Measurements from ENCODE around the gene KIAA1217. TPM values are rescaled to one million over a fixed set of nuclear protein-coding genes. Genes with fewer than 3 reads are reported as not detected.

KIAA1217 gene
- total RNA-seq, 1 donor from 2014 or later, result 2.0 TPM

GRCh38 chr10:24201503-24202180, 7.3 kb upstream of the KIAA1217 start:
- H3K27ac Mint-ChIP-seq, result no peak overlapping the region
- DNase-seq, result no peak
- intact Hi-C loops (cut with micrococcal nuclease), result no loop called here
- H3K9me3 Mint-ChIP-seq, result no peaks in the 10 kb centered on the region
- H3K4me3 Mint-ChIP-seq, result no peak overlapping the region
- H3K36me3 Mint-ChIP-seq (ENCODE audit: low read depth), result no peaks in the 10 kb centered on the region
- peaks cover 9% of the 10 kb centered on the region for H3K4me1 Mint-ChIP-seq
- H3K27me3 Mint-ChIP-seq, result peaks cover 14% of the 10 kb centered on the region

- no peak for DNase-seq
- peaks cover 16% of the 10 kb centered on the region for H3K27me3 Mint-ChIP-seq
- intact Hi-C loops (cut with micrococcal nuclease), result no loop called here
- H3K4me1 Mint-ChIP-seq, result peaks cover 9% of the 10 kb centered on the region
- H3K27ac Mint-ChIP-seq, result no peak overlapping the region
- no peak overlapping the region for H3K4me3 Mint-ChIP-seq
- no peaks in the 10 kb centered on the region for H3K9me3 Mint-ChIP-seq
- H3K36me3 Mint-ChIP-seq (ENCODE audit: low read depth), result no peaks in the 10 kb centered on the region
These were observed 6.8 kb upstream of the KIAA1217 start for GRCh38 chr10:24202181-24202570.

- intact Hi-C loops (cut with micrococcal nuclease), result loop anchor here (5.0 kb wide), 2 partner anchors 311 to 1829 kb away; no protein-coding TSS in a partner anchor
- DNase-seq, result no peak
These were observed 3.1 kb upstream of the KIAA1217 start for GRCh38 chr10:24205821-24206220.

GRCh38 chr10:24206334-24206733, 2.6 kb upstream of the KIAA1217 start:
- Mint-ChIP-seq H3K27ac (no peak overlapping the region), H3K4me1 (peaks cover 32% of the 10 kb centered on the region), H3K36me3 (ENCODE audit: low read depth) (no peaks in the 10 kb centered on the region), H3K9me3 (peaks cover 4% of the 10 kb centered on the region), H3K27me3 (peaks cover 32% of the 10 kb centered on the region), H3K4me3 (no peak overlapping the region)
- intact Hi-C loops (cut with micrococcal nuclease), result loop anchor here (5.0 kb wide), 2 partner anchors 311 to 1829 kb away; no protein-coding TSS in a partner anchor
- no peak for DNase-seq

More at GRCh38 chr10:24205821-24206220, 3.1 kb upstream of the KIAA1217 start:
- H3K27me3 Mint-ChIP-seq, result peaks cover 32% of the 10 kb centered on the region
- H3K27ac Mint-ChIP-seq, result no peak overlapping the region
- peaks cover under 1% of the 10 kb centered on the region for H3K9me3 Mint-ChIP-seq
- H3K4me3 Mint-ChIP-seq, result no peak overlapping the region
- H3K4me1 Mint-ChIP-seq, result peaks cover 32% of the 10 kb centered on the region
- no peaks in the 10 kb centered on the region for H3K36me3 Mint-ChIP-seq (ENCODE audit: low read depth)

- no peak for DNase-seq
- no peak overlapping the region for H3K4me3 Mint-ChIP-seq
- H3K4me1 Mint-ChIP-seq, result peaks cover 32% of the 10 kb centered on the region
- H3K36me3 Mint-ChIP-seq (ENCODE audit: low read depth), result no peaks in the 10 kb centered on the region
- peaks cover 31% of the 10 kb centered on the region for H3K27me3 Mint-ChIP-seq
- H3K9me3 Mint-ChIP-seq, result peaks cover 4% of the 10 kb centered on the region
- intact Hi-C loops (cut with micrococcal nuclease), result loop anchor here (5.0 kb wide), 2 partner anchors 310 to 1830 kb away; no protein-coding TSS in a partner anchor
- H3K27ac Mint-ChIP-seq, result no peak overlapping the region
These were observed 2.0 kb upstream of the KIAA1217 start for GRCh38 chr10:24206926-24207325.

GRCh38 chr10:24207341-24207740, 1.6 kb upstream of the KIAA1217 start:
- no peaks in the 10 kb centered on the region for H3K36me3 Mint-ChIP-seq (ENCODE audit: low read depth)
- peaks cover 4% of the 10 kb centered on the region for H3K9me3 Mint-ChIP-seq
- H3K4me3 Mint-ChIP-seq, result no peak overlapping the region
- H3K4me1 Mint-ChIP-seq, result peaks cover 32% of the 10 kb centered on the region
- intact Hi-C loops (cut with micrococcal nuclease), result loop anchor here (5.0 kb wide), 2 partner anchors 310 to 1830 kb away; no protein-coding TSS in a partner anchor
- peaks cover 32% of the 10 kb centered on the region for H3K27me3 Mint-ChIP-seq
- H3K27ac Mint-ChIP-seq, result no peak overlapping the region
- no peak for DNase-seq

GRCh38 chr10:24207781-24208611, 942 bp upstream of the KIAA1217 start:
- no peak for DNase-seq
- Mint-ChIP-seq H3K27me3 (peaks cover 31% of the 10 kb centered on the region), H3K9me3 (peaks cover 4% of the 10 kb centered on the region), H3K36me3 (ENCODE audit: low read depth) (no peaks in the 10 kb centered on the region), H3K4me3 (peak overlapping the region; percentile 72), H3K27ac (no peak overlapping the region), H3K4me1 (peaks cover 32% of the 10 kb centered on the region)
- intact Hi-C loops (cut with micrococcal nuclease), result loop anchor here (5.0 kb wide), 2 partner anchors 309 to 1831 kb away; no protein-coding TSS in a partner anchor

- Mint-ChIP-seq H3K4me1 (peaks cover 32% of the 10 kb centered on the region), H3K27me3 (peaks cover 34% of the 10 kb centered on the region), H3K4me3 (peak overlapping the region; percentile 72), H3K36me3 (ENCODE audit: low read depth) (no peaks in the 10 kb centered on the region), H3K27ac (peak overlapping the region; percentile 90), H3K9me3 (peaks cover 4% of the 10 kb centered on the region)
- intact Hi-C loops (cut with micrococcal nuclease), result loop anchor here (1.0 to 5.0 kb wide), 3 partner anchors 257 to 1832 kb away; no protein-coding TSS in a partner anchor
- DNase-seq, result peak; percentile 63
These were observed 464 bp downstream of the KIAA1217 start for GRCh38 chr10:24209432-24209771.

- Mint-ChIP-seq H3K27me3 (peaks cover 33% of the 10 kb centered on the region), H3K9me3 (peaks cover 4% of the 10 kb centered on the region), H3K36me3 (ENCODE audit: low read depth) (no peaks in the 10 kb centered on the region), H3K27ac (peak overlapping the region; percentile 90), H3K4me1 (peaks cover 32% of the 10 kb centered on the region), H3K4me3 (peak overlapping the region; percentile 72)
- DNase-seq, result peak; percentile 65
- intact Hi-C loops (cut with micrococcal nuclease), result loop anchor here (1.0 to 5.0 kb wide), 6 partner anchors 152 to 1833 kb away; no protein-coding TSS in a partner anchor
These were observed 1.1 kb downstream of the KIAA1217 start for GRCh38 chr10:24209946-24210491.

GRCh38 chr10:24210501-24210900, 1.6 kb downstream of the KIAA1217 start:
- no peak for DNase-seq
- H3K36me3 Mint-ChIP-seq (ENCODE audit: low read depth), result no peaks in the 10 kb centered on the region
- intact Hi-C loops (cut with micrococcal nuclease), result loop anchor here (1.0 to 5.0 kb wide), 3 partner anchors 152 to 237 kb away; no protein-coding TSS in a partner anchor
- peaks cover 33% of the 10 kb centered on the region for H3K27me3 Mint-ChIP-seq
- peaks cover 4% of the 10 kb centered on the region for H3K9me3 Mint-ChIP-seq
- peak overlapping the region; percentile 19 for H3K27ac Mint-ChIP-seq
- H3K4me1 Mint-ChIP-seq, result peaks cover 31% of the 10 kb centered on the region
- H3K4me3 Mint-ChIP-seq, result no peak overlapping the region

GRCh38 chr10:24213266-24213665, 4.3 kb downstream of the KIAA1217 start:
- Mint-ChIP-seq H3K27ac (no peak overlapping the region), H3K9me3 (peaks cover 4% of the 10 kb centered on the region), H3K36me3 (ENCODE audit: low read depth) (no peaks in the 10 kb centered on the region), H3K27me3 (peaks cover 21% of the 10 kb centered on the region), H3K4me1 (peaks cover 20% of the 10 kb centered on the region), H3K4me3 (no peak overlapping the region)
- no peak for DNase-seq
- intact Hi-C loops (cut with micrococcal nuclease), result loop anchor here (5.0 kb wide), 2 partner anchors 149 to 234 kb away; no protein-coding TSS in a partner anchor

- no peak for DNase-seq
- H3K4me1 Mint-ChIP-seq, result peaks cover 16% of the 10 kb centered on the region
- H3K9me3 Mint-ChIP-seq, result peaks cover 4% of the 10 kb centered on the region
- no peak overlapping the region for H3K27ac Mint-ChIP-seq
- intact Hi-C loops (cut with micrococcal nuclease), result loop anchor here (5.0 kb wide), 2 partner anchors 148 to 233 kb away; no protein-coding TSS in a partner anchor
- peaks cover 18% of the 10 kb centered on the region for H3K27me3 Mint-ChIP-seq
- no peaks in the 10 kb centered on the region for H3K36me3 Mint-ChIP-seq (ENCODE audit: low read depth)
- H3K4me3 Mint-ChIP-seq, result no peak overlapping the region
These were observed 4.9 kb downstream of the KIAA1217 start for GRCh38 chr10:24213881-24214280.

- peaks cover 4% of the 10 kb centered on the region for H3K9me3 Mint-ChIP-seq
- no peak for DNase-seq
- H3K4me1 Mint-ChIP-seq, result peaks cover 7% of the 10 kb centered on the region
- intact Hi-C loops (cut with micrococcal nuclease), result loop anchor here (5.0 kb wide), 2 partner anchors 148 to 233 kb away; no protein-coding TSS in a partner anchor
- H3K4me3 Mint-ChIP-seq, result no peak overlapping the region
- H3K27ac Mint-ChIP-seq, result no peak overlapping the region
- H3K36me3 Mint-ChIP-seq (ENCODE audit: low read depth), result no peaks in the 10 kb centered on the region
- peaks cover 12% of the 10 kb centered on the region for H3K27me3 Mint-ChIP-seq
These were observed 5.8 kb downstream of the KIAA1217 start for GRCh38 chr10:24214762-24215161.
